H9 (cell line): ENCODE measurements around the gene PPT1. TPM values are rescaled to one million over a fixed set of nuclear protein-coding genes. Genes with fewer than 3 reads are reported as not detected.

ENCODE experiments used
- DNase-seq: peaks from one replicate; pipeline ENCODE4 v3.0.0-alpha.2; 2017
- H2AFZ ChIP-seq: one replicate; pipeline ENCODE4 v1.6.1; 2013; ENCODE audit warnings: mild to moderate bottlenecking, low read length, control low read depth, moderate library complexity
- H2AK5ac ChIP-seq: 2 replicates; pipeline ENCODE4 v1.6.1; 2013; ENCODE audit warnings: low read length, control low read depth, mixed read lengths; ENCODE audit not compliant: insufficient read length
- H2BK120ac ChIP-seq: one replicate; pipeline ENCODE4 v1.6.1; 2013; ENCODE audit warnings: low read depth, mild to moderate bottlenecking, low read length, control low read depth, inconsistent platforms; ENCODE audit not compliant: poor library complexity, severe bottlenecking
- H2BK12ac ChIP-seq: 2 replicates; pipeline ENCODE4 v1.6.1; 2013; ENCODE audit warnings: low read length, control low read depth, mixed read lengths, low read depth; ENCODE audit not compliant: insufficient read length
- H2BK15ac ChIP-seq: 2 replicates; pipeline ENCODE4 v1.6.1; 2013; ENCODE audit warnings: low read depth, low read length, control low read depth
- H2BK20ac ChIP-seq: one replicate; pipeline ENCODE4 v1.6.1; 2013; ENCODE audit warnings: low read depth, mild to moderate bottlenecking, low read length, control low read depth, inconsistent platforms; ENCODE audit not compliant: poor library complexity, severe bottlenecking
- H2BK5ac ChIP-seq: 2 replicates; pipeline ENCODE4 v1.6.1; 2013; ENCODE audit warnings: low read length, control low read depth, mixed read lengths; ENCODE audit not compliant: insufficient read length
- H3K14ac ChIP-seq: 2 replicates; pipeline ENCODE4 v1.6.1; 2013; ENCODE audit warnings: low read length, control low read depth; ENCODE audit not compliant: insufficient read depth
- H3K18ac ChIP-seq: 2 replicates; pipeline ENCODE4 v1.6.1; 2013; ENCODE audit warnings: low read depth, mild to moderate bottlenecking, mixed read lengths, low read length, control low read depth; ENCODE audit not compliant: insufficient read length
- H3K23ac ChIP-seq: 2 replicates; pipeline ENCODE4 v1.6.1; 2013; ENCODE audit warnings: low read length, control low read depth, mixed read lengths, low read depth; ENCODE audit not compliant: insufficient read length
- H3K23me2 ChIP-seq: 2 replicates; pipeline ENCODE4 v1.6.1; 2013; ENCODE audit warnings: low read depth, mild to moderate bottlenecking, mixed read lengths, low read length, control low read depth; ENCODE audit not compliant: insufficient read length, poor library complexity, severe bottlenecking
- H3K27ac ChIP-seq: 2 replicates; pipeline ENCODE4 v1.5.1; 2013; ENCODE audit warnings: low read length, control low read depth, mixed read lengths, low read depth; ENCODE audit not compliant: insufficient read length
- H3K27me3 ChIP-seq: 2 replicates; pipeline ENCODE4 v1.6.1; 2013; ENCODE audit warnings: low read length, control low read depth, inconsistent platforms; ENCODE audit not compliant: insufficient read depth
- H3K4ac ChIP-seq: 2 replicates; pipeline ENCODE4 v1.6.1; 2013; ENCODE audit warnings: low read depth, mild to moderate bottlenecking, control low read depth, inconsistent platforms, low read length, moderate library complexity
- H3K4me1 ChIP-seq: 2 replicates; pipeline ENCODE4 v1.6.1; 2013; ENCODE audit warnings: low read length, control low read depth, inconsistent platforms; ENCODE audit not compliant: insufficient read depth
- H3K4me2 ChIP-seq: 2 replicates; pipeline ENCODE4 v1.6.1; 2013; ENCODE audit warnings: low read length, control low read depth, mixed read lengths; ENCODE audit not compliant: insufficient read length, insufficient read depth
- H3K56ac ChIP-seq: 2 replicates; pipeline ENCODE4 v1.6.1; 2013; ENCODE audit warnings: low read depth, mild to moderate bottlenecking, mixed read lengths, low read length, control low read depth; ENCODE audit not compliant: insufficient read length
- H3K79me1 ChIP-seq: 2 replicates; pipeline ENCODE4 v1.6.1; 2013; ENCODE audit warnings: low read depth, mild to moderate bottlenecking, moderate library complexity, low read length, control low read depth, inconsistent platforms; ENCODE audit not compliant: insufficient read depth, poor library complexity, severe bottlenecking
- H3K79me2 ChIP-seq: 2 replicates; pipeline ENCODE4 v1.6.1; 2013; ENCODE audit warnings: low read length, control low read depth, inconsistent platforms; ENCODE audit not compliant: insufficient read depth
- H3K9ac ChIP-seq: 2 replicates; pipeline ENCODE4 v1.6.1; 2013; ENCODE audit warnings: low read length, control low read depth, mixed read lengths; ENCODE audit not compliant: insufficient read length; ENCODE audit errors: extremely low read depth
- H3K9me3 ChIP-seq: one replicate; pipeline ENCODE4 v1.6.1; 2013; ENCODE audit warnings: low read depth, low read length, inconsistent platforms; ENCODE audit not compliant: control insufficient read depth
- H3T11ph ChIP-seq: one replicate; pipeline ENCODE4 v1.6.1; 2013; ENCODE audit warnings: mild to moderate bottlenecking, low read length, control low read depth, inconsistent platforms
- H4K20me1 ChIP-seq: one replicate; pipeline ENCODE4 v1.6.1; 2013; ENCODE audit not compliant: control insufficient read depth, insufficient read length, insufficient read depth
- H4K5ac ChIP-seq: 2 replicates; pipeline ENCODE4 v1.6.1; 2013; ENCODE audit warnings: low read depth, mild to moderate bottlenecking, mixed read lengths, low read length, control low read depth; ENCODE audit not compliant: insufficient read length
- H4K8ac ChIP-seq: replicated peaks from 2 replicates; pipeline ENCODE4 v1.6.1; 2013; ENCODE audit warnings: low read length, control low read depth, mixed read lengths, low read depth; ENCODE audit not compliant: insufficient read length
- H4K91ac ChIP-seq: 2 replicates; pipeline ENCODE4 v1.6.1; 2013; ENCODE audit warnings: low read depth, mild to moderate bottlenecking, moderate library complexity, mixed read lengths, low read length, control low read depth; ENCODE audit not compliant: insufficient read length
- H3K27ac Mint-ChIP-seq, 3 experiments: 2 replicates in 2 of 3; 3 replicates in 1 of 3; pipeline ENCODE4 v1.8.0; 2020 to 2021; ENCODE audit warnings: mixed read lengths in 3 of 3, mild to moderate bottlenecking in 1 of 3, moderate library complexity in 1 of 3
- H3K27me3 Mint-ChIP-seq: 2 replicates; pipeline ENCODE4 v1.8.0; 2021; ENCODE audit warnings: low read depth, mild to moderate bottlenecking, moderate library complexity, mixed read lengths
- H3K36me3 Mint-ChIP-seq, 3 experiments: 2 replicates in 2 of 3; 3 replicates in 1 of 3; pipeline ENCODE4 v1.8.0; 2020 to 2021; ENCODE audit warnings: low read depth in 3 of 3, mixed read lengths in 3 of 3; ENCODE audit not compliant: insufficient read depth in 1 of 3
- H3K4me1 Mint-ChIP-seq, 2 experiments: 2 replicates each; pipeline ENCODE4 v1.8.0; 2020; ENCODE audit warnings: mixed read lengths in 2 of 2
- H3K4me3 Mint-ChIP-seq, 2 experiments: 2 replicates in 1 of 2; 3 replicates in 1 of 2; pipeline ENCODE4 v1.8.0; 2020 to 2021; ENCODE audit warnings: mild to moderate bottlenecking in 2 of 2, mixed read lengths in 2 of 2, moderate library complexity in 1 of 2
- H3K9me3 Mint-ChIP-seq, 2 experiments: 2 replicates in 1 of 2; 3 replicates in 1 of 2; pipeline ENCODE4 v1.8.0; 2020; ENCODE audit warnings: mild to moderate bottlenecking in 2 of 2, mixed read lengths in 2 of 2, moderate library complexity in 1 of 2
- WGBS: extraction: QIAGEN DNeasy Blood & Tissue Kit; methylation state at CpG from one replicate; pipeline ENCODE4 v1.1.7; 2013; ENCODE audit warnings: missing lambda C conversion rate, low lambda C conversion rate, mixed read lengths; ENCODE audit not compliant: insufficient read length; ENCODE audit errors: extremely low coverage; 5-methylcytosine and 5-hydroxymethylcytosine counted together
- total RNA-seq: library from RNA; stranded (reverse); gene quantifications from 2 replicates; pipeline ENCODE4 v1.2.1, GENCODE V29; 2021
- TF ChIP-seq, protein P1 (sequence below): fragments of 200-600 bp; sonication (generic); conservative IDR thresholded peaks from 3 replicates; pipeline ENCODE4 v1.8.0; 2021; ENCODE audit warnings: antibody characterized with exemption, mild to moderate bottlenecking

The PPT1 gene
- total RNA-seq, 1 experiment from 2014 or later: 109 TPM

DNA sequence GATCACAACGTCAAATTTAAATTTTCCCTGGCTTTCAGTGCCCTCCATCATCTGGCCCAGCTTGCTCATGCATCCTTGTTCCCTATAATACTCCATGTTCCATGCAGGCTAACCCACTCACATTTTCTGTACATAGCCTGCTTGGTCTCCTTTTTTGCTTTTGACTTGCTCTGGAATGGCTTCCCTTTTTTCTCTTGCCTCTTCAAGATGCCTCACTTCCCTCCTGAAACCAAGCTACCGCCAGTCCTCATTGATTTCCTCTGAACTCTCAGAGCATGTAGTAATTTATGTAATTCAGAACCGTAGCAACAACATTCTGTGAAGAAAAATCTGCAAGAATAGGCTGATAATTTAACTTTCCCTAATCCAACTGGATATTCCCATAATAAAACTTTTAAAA lies 46.2 kb downstream of the PPT1 start:
- Histone ChIP-seq H4K20me1 (no peaks in the 10 kb centered on the region), H4K5ac (no peak overlapping the region), H3K56ac (no peak overlapping the region), H3K27me3 (no peaks in the 10 kb centered on the region), H2BK5ac (no peak overlapping the region), H3K79me1 (peaks cover 8% of the 10 kb centered on the region), H2BK15ac (no peak overlapping the region), H2BK12ac (no peak overlapping the region), H3K23ac (no peak overlapping the region), H3K18ac (no peak overlapping the region), H3K4me1 (no peaks in the 10 kb centered on the region), H3K23me2 (no peaks in the 10 kb centered on the region), H4K8ac (no peak overlapping the region), H3K79me2 (peaks cover 19% of the 10 kb centered on the region; the same call in 1 of the 2 replicates), H2BK20ac (no peak overlapping the region), H3K27ac (no peak overlapping the region), H3K14ac (no peak overlapping the region), H3T11ph (no peak overlapping the region), H2AK5ac (no peak overlapping the region), H2BK120ac (no peak overlapping the region), H4K91ac (no peak overlapping the region), H3K4ac (no peak overlapping the region), H3K4me2 (no peak overlapping the region), H2AFZ (no peak overlapping the region), H3K9me3 (no peaks in the 10 kb centered on the region), H3K9ac (no peak overlapping the region)
- Mint-ChIP-seq H3K27me3 (no peaks in the 10 kb centered on the region), H3K36me3 (peaks cover 1 to 19% (median 6%) of the 10 kb centered on the region in 3 experiments; a peak in 6 of 7 replicates), H3K4me3 (no peak overlapping the region), H3K27ac (0 out of 7 replicates have a peak overlapping the region, but pooled peaks of 1 of the 3 experiments have one; percentile 16), H3K9me3 (no peaks in the 10 kb centered on the region), H3K4me1 (peaks cover 5 to 6% of the 10 kb centered on the region in 2 experiments; a peak in 3 of 4 replicates)
- DNase-seq: no peak
- TF ChIP-seq, protein P1, sequence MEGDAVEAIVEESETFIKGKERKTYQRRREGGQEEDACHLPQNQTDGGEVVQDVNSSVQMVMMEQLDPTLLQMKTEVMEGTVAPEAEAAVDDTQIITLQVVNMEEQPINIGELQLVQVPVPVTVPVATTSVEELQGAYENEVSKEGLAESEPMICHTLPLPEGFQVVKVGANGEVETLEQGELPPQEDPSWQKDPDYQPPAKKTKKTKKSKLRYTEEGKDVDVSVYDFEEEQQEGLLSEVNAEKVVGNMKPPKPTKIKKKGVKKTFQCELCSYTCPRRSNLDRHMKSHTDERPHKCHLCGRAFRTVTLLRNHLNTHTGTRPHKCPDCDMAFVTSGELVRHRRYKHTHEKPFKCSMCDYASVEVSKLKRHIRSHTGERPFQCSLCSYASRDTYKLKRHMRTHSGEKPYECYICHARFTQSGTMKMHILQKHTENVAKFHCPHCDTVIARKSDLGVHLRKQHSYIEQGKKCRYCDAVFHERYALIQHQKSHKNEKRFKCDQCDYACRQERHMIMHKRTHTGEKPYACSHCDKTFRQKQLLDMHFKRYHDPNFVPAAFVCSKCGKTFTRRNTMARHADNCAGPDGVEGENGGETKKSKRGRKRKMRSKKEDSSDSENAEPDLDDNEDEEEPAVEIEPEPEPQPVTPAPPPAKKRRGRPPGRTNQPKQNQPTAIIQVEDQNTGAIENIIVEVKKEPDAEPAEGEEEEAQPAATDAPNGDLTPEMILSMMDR: no peak
- no CpG with 5 or more reads among the region's 3 CpGs for WGBS
